K562 (cell line): ENCODE results near the gene GPR157. TPM values are rescaled to one million over a fixed set of nuclear protein-coding genes. Genes with fewer than 3 reads are reported as not detected.

Experiments used
- DMBX1 ChIP-seq: fragments of 250-450 bp; sonication (Bioruptor Pico); IDR thresholded peaks from 2 replicates; pipeline ENCODE4 v1.8.0; 2022; ENCODE audit warnings: inconsistent platforms, mild to moderate bottlenecking, moderate library complexity, borderline replicate concordance
- ESRRA ChIP-seq: fragments of 450-650 bp; IDR thresholded peaks from 2 replicates; pipeline ENCODE4 v1.6.1; 2014; ENCODE audit warnings: low read depth, mild to moderate bottlenecking, moderate library complexity, borderline replicate concordance
- HDAC6 ChIP-seq: IDR thresholded peaks from 2 replicates; pipeline ENCODE4 v1.6.1; 2012; ENCODE audit warnings: low read depth, mild to moderate bottlenecking, control low read depth, inconsistent platforms, low read length, moderate library complexity
- HDAC8 ChIP-seq: fragments of 450-650 bp; IDR thresholded peaks from 2 replicates; pipeline ENCODE4 v1.6.1; 2016; ENCODE audit warnings: mild to moderate bottlenecking, missing genetic modification characterization, moderate library complexity, missing compliant biosample characterization
- MEF2D ChIP-seq: conservative IDR thresholded peaks from 2 replicates; pipeline ENCODE4 v1.6.1; 2016; ENCODE audit warnings: low read depth, missing genetic modification characterization, missing compliant biosample characterization
- NR2C2 ChIP-seq, 2 experiments: fragments of 200-800 bp in 1 of 2; sonication (Bioruptor generic) in 1 of 2; sonication (generic) in 1 of 2; formaldehyde crosslinking in 1 of 2; IDR thresholded peaks; 2 replicates each; pipeline versions ENCODE4 v1.6.1 to v1.8.0; 2016 to 2022; ENCODE audit warnings: mild to moderate bottlenecking in 1 of 2, missing compliant biosample characterization in 1 of 2, missing genetic modification characterization in 1 of 2, missing genetic modification reagents in 1 of 2
- NR4A1 ChIP-seq, 2 experiments: fragments of 250-450 bp in 1 of 2; fragments of 450-650 bp in 1 of 2; sonication (Bioruptor Pico) in 1 of 2; IDR thresholded peaks; 2 replicates each; pipeline versions ENCODE4 v1.4.0 to v1.6.1; 2016 to 2020; ENCODE audit warnings: mild to moderate bottlenecking in 2 of 2, missing compliant biosample characterization in 1 of 2, missing genetic modification characterization in 1 of 2, moderate library complexity in 1 of 2
- PREB ChIP-seq: sonication (generic); formaldehyde crosslinking; IDR thresholded peaks from 2 replicates; pipeline ENCODE4 v1.8.1; 2023; ENCODE audit warnings: mild to moderate bottlenecking, missing genetic modification reagents
- PYGO2 ChIP-seq: fragments of 450-650 bp; IDR thresholded peaks from 2 replicates; pipeline ENCODE4 v1.6.1; 2016; ENCODE audit warnings: mild to moderate bottlenecking, missing genetic modification characterization, moderate library complexity, missing compliant biosample characterization
- SMAD1 ChIP-seq: fragments of 150-350 bp; IDR thresholded peaks from 2 replicates; pipeline ENCODE4 v1.6.1; 2014; ENCODE audit warnings: low read length, low read depth; ENCODE audit not compliant: partially characterized antibody
- STAT6 ChIP-seq: sonication (generic); formaldehyde crosslinking; IDR thresholded peaks from 2 replicates; pipeline ENCODE4 v1.8.1; 2023; ENCODE audit warnings: mild to moderate bottlenecking, missing genetic modification reagents
- YY1 ChIP-seq, 3 experiments: IDR thresholded peaks; 2 replicates each; pipeline ENCODE4 v1.6.1; 2011; ENCODE audit warnings: low read length in 2 of 3, mild to moderate bottlenecking in 2 of 3, moderate library complexity in 2 of 3, borderline replicate concordance in 1 of 3, control low read depth in 1 of 3, low read depth in 1 of 3; ENCODE audit not compliant: insufficient read depth in 3 of 3, insufficient replicate concordance in 2 of 3, control insufficient read depth in 1 of 3, insufficient read length in 1 of 3; ENCODE audit errors: extremely low read depth in 1 of 3
- ZNF175 ChIP-seq: fragments of 200-800 bp; sonication (Bioruptor generic); IDR thresholded peaks from 2 replicates; pipeline ENCODE4 v1.6.1; 2016; ENCODE audit warnings: low read depth, mild to moderate bottlenecking, missing genetic modification characterization, missing compliant biosample characterization
- ZNF197 ChIP-seq: fragments of 200-800 bp; sonication (Bioruptor generic); IDR thresholded peaks from 2 replicates; pipeline ENCODE4 v1.6.1; 2016; ENCODE audit warnings: low read depth, missing genetic modification characterization, missing compliant biosample characterization
- ZNF316 ChIP-seq: fragments of 450-650 bp; IDR thresholded peaks from 2 replicates; pipeline ENCODE4 v1.6.1; 2016
- ZNF324 ChIP-seq: fragments of 250-450 bp; sonication (Bioruptor Pico); IDR thresholded peaks from 2 replicates; pipeline ENCODE4 v1.4.0; 2020; ENCODE audit warnings: mild to moderate bottlenecking
- polyA plus RNA-seq, 8 experiments: library from polyadenylated mRNA; depleted of rRNA in 4 of 8; stranded (reverse) in 5 of 8; unstranded in 3 of 8; fragments of >200 nt; fragmentation: Nextera tagmentation in 2 of 8; fragmentation: Illumina TruSeq in 1 of 8; extraction: Ambion mirVana in 2 of 8; extraction: Trizol in 1 of 8; gene quantifications; 2 replicates each; pipeline versions ENCODE4 v1.2.1 to v1.2.3, GENCODE V29; 2011 to 2014; ENCODE audit warnings: inconsistent platforms in 1 of 8, missing spikeins in 1 of 8
- total RNA-seq, 7 experiments: library from RNA; depleted of rRNA in 6 of 7; stranded (reverse); fragments of >200 nt in 6 of 7; fragmentation: Illumina TruSeq in 2 of 7; extraction: Trizol in 2 of 7; gene quantifications; 2 replicates each; pipeline versions ENCODE4 v1.2.1 to v1.2.3, GENCODE V29; 2011 to 2021; ENCODE audit warnings: low replicate concordance in 1 of 7
- TF ChIP-seq, protein P1 (sequence below): fragments of 450-650 bp; IDR thresholded peaks from 2 replicates; pipeline ENCODE4 v1.6.1; 2018; ENCODE audit not compliant: partially characterized antibody

GPR157 gene
- total and polyA plus RNA-seq, 9 of the 15 experiments (the other 6 are each of a cell fraction or from before 2014, with no cell fraction given): 0.01 to 0.18 (median 0.04) TPM; not detected in 4

DNA sequence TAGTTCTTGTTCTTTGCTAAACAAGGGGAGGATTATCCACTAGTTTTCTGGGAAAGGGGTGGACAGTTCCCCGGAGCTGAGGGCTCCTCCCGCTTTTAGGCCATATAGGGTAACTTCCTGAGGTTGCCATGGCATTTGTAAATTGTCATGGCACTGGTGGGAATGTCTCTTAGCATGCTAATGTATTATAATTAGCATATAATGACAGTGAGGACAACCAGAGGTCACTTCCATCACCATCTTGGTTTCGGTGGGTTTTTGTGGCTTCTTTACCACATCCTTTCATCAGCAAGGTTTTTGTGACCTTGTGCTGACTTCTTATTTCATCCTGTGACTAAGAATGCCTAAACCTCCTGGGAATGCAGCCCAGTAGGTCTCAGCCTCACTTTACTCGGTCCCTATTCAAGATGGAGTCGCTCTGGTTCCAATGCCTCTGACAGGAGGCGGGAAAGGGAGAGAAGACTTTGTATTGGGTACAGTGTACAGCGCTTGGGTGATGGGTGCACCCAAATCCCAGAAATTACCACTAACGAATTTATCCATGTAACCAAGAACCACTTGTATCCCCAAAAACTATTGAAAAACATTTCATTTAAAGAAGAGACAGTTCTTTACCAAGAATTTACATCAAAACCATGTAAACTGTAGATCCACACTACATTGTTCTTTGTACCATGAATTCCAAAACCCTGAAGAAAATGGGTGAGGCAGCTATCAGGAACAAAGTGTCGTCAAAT, 50.7 kb downstream of the GPR157 start (continued):
- TF ChIP-seq, protein P1, sequence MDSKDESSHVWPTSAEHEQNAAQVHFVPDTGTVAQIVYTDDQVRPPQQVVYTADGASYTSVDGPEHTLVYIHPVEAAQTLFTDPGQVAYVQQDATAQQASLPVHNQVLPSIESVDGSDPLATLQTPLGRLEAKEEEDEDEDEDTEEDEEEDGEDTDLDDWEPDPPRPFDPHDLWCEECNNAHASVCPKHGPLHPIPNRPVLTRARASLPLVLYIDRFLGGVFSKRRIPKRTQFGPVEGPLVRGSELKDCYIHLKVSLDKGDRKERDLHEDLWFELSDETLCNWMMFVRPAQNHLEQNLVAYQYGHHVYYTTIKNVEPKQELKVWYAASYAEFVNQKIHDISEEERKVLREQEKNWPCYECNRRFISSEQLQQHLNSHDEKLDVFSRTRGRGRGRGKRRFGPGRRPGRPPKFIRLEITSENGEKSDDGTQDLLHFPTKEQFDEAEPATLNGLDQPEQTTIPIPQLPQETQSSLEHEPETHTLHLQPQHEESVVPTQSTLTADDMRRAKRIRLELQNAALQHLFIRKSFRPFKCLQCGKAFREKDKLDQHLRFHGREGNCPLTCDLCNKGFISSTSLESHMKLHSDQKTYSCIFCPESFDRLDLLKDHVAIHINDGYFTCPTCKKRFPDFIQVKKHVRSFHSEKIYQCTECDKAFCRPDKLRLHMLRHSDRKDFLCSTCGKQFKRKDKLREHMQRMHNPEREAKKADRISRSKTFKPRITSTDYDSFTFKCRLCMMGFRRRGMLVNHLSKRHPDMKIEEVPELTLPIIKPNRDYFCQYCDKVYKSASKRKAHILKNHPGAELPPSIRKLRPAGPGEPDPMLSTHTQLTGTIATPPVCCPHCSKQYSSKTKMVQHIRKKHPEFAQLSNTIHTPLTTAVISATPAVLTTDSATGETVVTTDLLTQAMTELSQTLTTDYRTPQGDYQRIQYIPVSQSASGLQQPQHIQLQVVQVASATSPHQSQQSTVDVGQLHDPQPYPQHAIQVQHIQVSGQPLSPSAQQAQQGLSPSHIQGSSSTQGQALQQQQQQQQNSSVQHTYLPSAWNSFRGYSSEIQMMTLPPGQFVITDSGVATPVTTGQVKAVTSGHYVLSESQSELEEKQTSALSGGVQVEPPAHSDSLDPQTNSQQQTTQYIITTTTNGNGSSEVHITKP: no peak
- TF ChIP-seq ZNF324 (0 out of 2 replicates have a peak, but pooled peaks have one; percentile 51), PYGO2 (tag) (no peak), MEF2D (tag) (peak; percentile 54; the same call in 1 of the 2 replicates), NR2C2 (CRISPR knock-in tag; IDR thresholded peaks at IDR 0.05) (no peak), NR2C2 (tag; IDR thresholded peaks at IDR 0.05) (peak; percentile 80; the same call in 1 of the 2 replicates), ZNF197 (0 out of 2 replicates have a peak, but pooled peaks have one; percentile 37), SMAD1 (no peak), DMBX1 (CRISPR knock-in tag) (peak; percentile 84; the same call in 1 of the 2 replicates), YY1 (IDR thresholded peaks at IDR 0.05; ENCODE audit: borderline replicate concordance in 1 of 3, control insufficient read depth in 1 of 3, extremely low read depth in 1 of 3, insufficient read depth in 3 of 3, insufficient read length in 1 of 3, insufficient replicate concordance in 2 of 3, low read depth in 1 of 3, low read length in 2 of 3) (peak in 1 of 3 experiments; percentile 12), HDAC6 (no peak), PREB (CRISPR knock-in tag) (no peak), ESRRA (peak; percentile 70), ZNF175 (CRISPR knock-in tag) (peak; percentile 99), HDAC8 (tag) (peak; percentile 64; the same call in 1 of the 2 replicates), NR4A1 (CRISPR knock-in tag; IDR thresholded peaks at IDR 0.05) (no peak), NR4A1 (tag; IDR thresholded peaks at IDR 0.05) (peak; percentile 75; the same call in 1 of the 2 replicates), STAT6 (CRISPR knock-in tag) (no peak), ZNF316 (no peak)
